Measurements from ENCODE around the gene EML6.

EML6 gene

DNA sequence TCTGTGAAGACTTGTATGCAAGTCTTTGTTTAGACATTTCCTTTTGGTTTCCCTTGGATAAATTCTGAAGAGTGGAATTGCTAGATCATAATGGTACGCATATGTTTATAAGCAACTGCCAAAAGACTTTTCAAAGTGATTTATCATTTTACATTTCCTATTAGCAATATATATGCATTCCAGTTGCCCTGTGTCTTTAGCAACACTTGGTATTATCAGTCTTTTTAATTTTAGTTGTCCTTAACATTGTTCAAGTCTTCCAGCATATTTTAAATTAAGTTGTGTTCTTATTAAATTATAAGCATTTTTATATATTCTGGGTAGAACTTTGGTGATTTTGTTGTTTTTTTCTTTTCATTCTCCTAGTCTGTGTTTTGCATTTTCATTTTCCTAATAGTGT, 81.8 kb downstream of the EML6 start:
- no peak overlapping the region for H3K4me3 ChIP-seq (ENCODE audit: low read depth, low read length)
- TF ChIP-seq, protein P1, sequence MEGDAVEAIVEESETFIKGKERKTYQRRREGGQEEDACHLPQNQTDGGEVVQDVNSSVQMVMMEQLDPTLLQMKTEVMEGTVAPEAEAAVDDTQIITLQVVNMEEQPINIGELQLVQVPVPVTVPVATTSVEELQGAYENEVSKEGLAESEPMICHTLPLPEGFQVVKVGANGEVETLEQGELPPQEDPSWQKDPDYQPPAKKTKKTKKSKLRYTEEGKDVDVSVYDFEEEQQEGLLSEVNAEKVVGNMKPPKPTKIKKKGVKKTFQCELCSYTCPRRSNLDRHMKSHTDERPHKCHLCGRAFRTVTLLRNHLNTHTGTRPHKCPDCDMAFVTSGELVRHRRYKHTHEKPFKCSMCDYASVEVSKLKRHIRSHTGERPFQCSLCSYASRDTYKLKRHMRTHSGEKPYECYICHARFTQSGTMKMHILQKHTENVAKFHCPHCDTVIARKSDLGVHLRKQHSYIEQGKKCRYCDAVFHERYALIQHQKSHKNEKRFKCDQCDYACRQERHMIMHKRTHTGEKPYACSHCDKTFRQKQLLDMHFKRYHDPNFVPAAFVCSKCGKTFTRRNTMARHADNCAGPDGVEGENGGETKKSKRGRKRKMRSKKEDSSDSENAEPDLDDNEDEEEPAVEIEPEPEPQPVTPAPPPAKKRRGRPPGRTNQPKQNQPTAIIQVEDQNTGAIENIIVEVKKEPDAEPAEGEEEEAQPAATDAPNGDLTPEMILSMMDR (IDR thresholded peaks at IDR 0.05; ENCODE audit: low read depth, low read length), result no peak

DNA sequence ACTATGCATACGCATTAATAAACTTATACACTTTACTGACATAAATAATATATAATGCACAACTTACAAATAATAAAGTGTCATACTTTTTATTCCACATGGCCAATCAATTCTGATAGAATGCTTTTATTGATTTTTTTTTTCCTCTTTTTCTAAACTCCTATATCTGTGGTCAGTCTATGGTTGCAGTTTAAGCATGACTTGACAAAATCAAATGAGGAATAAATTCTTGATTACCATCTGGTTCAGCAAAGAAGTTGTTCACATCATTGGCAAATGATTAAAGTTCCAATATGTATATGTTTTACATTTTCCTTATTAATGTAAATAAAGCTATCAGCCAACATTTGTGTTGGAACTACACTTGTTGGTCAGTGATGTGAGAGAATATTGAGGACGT, 83.5 kb downstream of the EML6 start:
- TF ChIP-seq, protein P1 (IDR thresholded peaks at IDR 0.05; ENCODE audit: low read depth, low read length), result no peak
- H3K4me3 ChIP-seq (ENCODE audit: low read depth, low read length), result no peak overlapping the region

DNA sequence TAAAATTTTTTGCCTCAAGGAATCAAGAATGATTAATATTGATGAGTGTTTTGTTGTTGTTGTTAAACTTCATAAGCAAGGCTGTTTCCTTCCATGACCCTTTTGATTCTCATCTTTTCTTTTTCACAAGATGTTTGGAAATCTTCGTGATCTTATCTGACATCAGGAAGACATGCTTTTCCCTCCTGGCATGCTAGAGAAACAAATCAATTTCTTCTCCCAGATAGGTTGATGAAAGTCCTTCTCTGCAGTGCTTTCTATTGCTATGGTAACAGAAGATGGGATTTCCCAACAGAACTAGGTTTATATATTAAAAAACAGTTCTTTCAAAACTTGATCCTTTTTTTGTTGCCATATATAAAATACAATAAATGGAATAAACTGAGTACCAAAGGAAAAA, 85.2 kb downstream of the EML6 start:
- no peak overlapping the region for H3K4me3 ChIP-seq (ENCODE audit: low read depth, low read length)
- TF ChIP-seq, protein P1 (IDR thresholded peaks at IDR 0.05; ENCODE audit: low read depth, low read length), result no peak

DNA sequence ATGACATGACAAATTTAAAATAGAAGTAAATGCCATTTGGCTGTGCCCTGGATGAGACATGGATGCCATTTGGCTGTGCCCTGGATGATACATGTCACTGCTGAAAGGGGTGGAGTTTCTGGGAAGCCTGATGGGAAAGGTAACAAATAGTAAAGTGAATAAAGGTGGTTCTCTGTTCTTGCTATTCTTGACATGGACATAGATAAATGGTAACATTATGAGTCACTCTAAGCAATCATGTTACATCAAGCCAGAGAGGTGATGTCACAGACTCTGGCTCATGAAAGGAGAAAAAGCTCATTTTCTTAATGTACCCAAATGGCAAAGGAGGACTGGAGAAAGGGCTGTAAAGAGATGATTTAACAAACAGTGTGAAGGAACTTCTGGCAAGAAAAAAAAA, 86.4 kb downstream of the EML6 start:
- no peak overlapping the region for H3K4me3 ChIP-seq (ENCODE audit: low read depth, low read length)
- TF ChIP-seq, protein P1 (IDR thresholded peaks at IDR 0.05; ENCODE audit: low read depth, low read length), result no peak

DNA sequence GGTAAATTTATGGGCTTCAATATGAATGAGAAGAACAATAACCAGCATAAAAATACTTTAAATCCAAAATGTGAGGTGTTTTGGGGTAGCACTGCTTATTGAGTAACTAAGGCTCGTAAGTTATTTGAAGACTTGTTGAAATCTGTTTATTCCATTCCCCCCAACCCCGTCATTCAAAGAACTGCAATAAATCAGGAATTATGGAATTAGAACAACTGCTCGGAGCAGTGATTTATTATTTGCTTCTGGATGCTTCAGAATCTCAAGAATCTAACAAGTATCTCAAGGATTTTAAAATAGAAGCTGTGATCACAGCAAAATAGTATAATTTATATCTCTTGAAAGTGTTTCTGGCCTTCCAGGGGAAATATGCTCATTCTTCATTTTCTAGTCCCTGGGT, 86.8 kb downstream of the EML6 start:
- no peak overlapping the region for H3K4me3 ChIP-seq (ENCODE audit: low read depth, low read length)
- TF ChIP-seq, protein P1 (IDR thresholded peaks at IDR 0.05; ENCODE audit: low read depth, low read length), result no peak

DNA sequence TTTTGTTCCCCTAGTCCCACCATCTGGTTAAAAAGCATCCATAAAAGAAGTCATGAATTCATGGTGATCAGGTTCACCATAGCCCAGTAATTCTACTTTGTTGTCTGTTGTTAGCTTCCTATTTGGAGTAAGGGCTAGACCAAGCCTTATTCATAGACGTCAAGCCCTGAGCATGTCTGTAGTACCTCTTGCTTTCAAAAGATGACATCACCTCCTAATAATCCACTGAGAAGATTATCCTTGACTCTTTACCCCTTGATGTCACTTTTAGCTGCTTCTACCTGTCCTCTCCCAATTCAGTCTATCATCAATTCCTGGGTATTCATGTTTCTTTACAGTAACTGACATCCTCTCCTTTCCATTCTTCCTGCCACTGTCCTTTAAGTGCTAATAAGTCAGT, 90.1 kb downstream of the EML6 start:
- H3K4me3 ChIP-seq (ENCODE audit: low read depth, low read length), result no peak overlapping the region
- TF ChIP-seq, protein P1 (IDR thresholded peaks at IDR 0.05; ENCODE audit: low read depth, low read length), result no peak

DNA sequence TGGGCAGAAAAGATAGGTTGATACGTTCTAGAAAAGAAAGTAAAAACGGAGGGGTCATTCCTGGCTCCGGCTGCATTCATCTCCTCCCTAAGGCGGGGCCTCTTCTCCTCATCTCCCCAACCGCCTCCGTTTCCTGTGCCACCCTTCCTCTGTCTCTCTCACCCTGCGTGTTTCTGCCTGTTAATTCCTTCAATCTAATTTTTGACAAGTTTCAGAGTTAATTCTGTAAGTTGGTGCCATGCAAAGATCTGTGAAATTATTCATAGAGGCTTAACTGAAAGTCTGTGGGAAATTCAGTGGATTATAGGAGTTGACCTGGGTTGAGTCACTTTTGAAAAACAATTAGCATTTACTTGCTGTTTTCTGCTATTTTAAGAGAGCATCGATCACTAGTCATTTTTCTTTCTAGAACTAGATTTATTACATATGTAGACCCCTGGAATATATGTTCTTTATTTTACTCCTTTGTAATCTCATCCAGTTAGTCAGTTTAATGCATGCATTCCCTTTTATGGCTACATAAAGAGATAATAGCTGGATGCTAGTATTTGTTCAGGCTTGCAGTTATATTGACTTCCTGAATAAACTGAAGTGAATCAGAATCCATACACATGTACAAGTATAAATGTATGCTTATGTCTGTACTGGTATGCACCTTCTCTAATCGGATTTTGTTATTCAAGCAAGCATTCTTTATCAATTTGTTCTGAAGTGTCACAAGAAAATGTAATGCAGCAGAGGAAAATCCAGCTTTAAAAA, 91.1 kb downstream of the EML6 start:
- H3K4me3 ChIP-seq (ENCODE audit: low read depth, low read length), result no peak overlapping the region
- TF ChIP-seq, protein P1 (IDR thresholded peaks at IDR 0.05; ENCODE audit: low read depth, low read length), result no peak
